HG02973 (cell line): ENCODE data around the gene GJA3.

Source experiments
- ATAC-seq: cut with Tn5 transposase; IDR thresholded peaks from one replicate; pipeline ENCODE4 v1.9.1; 2021; ENCODE audit warnings: moderate library complexity; ENCODE audit not compliant: unreplicated experiment

GJA3 gene

DNA sequence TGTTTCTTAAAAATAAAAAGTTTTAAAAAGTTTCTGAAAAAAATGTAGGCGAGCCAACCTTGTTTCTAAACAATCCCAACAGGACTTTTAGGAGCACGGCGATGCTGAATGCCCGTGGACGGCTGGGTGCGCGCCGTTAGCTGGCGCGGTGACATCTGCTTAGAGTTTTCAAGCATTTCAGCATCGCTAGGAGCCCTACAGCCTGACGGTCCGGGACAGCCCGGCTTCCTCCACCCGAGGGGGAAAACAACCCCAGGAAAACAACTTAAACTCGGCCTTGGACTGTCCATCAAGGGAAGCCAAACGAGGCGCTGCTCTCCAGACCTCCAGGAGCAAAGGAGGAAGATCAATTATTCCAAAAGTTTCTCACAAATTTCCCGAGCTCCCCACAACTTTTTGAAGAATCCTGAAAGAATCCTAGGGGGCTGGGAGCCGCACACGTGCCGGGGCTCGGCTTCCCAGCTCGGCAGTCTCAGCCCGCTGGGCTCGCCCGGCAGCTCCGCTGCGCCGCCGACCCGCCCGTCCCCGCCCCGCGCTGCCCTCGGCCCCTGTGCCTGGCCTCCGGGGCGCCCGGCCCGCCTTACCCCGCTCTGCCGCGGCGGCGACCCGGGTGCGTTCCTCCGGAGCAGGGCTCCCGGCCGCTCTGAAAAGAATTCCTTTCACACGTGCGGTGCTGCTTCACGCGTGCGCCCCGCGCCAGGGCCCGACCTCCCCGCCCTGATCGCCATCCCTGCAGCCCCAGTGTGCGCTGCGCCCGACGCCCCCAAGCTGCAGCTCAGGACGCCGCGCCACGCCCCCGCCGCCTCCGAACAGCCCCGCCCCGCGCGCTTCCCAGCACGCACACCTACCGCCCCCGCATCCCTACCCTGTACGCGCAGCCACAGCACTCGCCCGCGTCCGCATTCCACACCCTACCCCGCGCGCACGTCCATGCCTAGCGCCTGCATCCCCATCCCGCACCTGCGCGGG is at the start of gene GJA3:
Gene GJA3, minus strand, starts transcription at position 747 of the 969 bp plus-strand sequence. CDS start 17,764 bp downstream, outside the sequence.
- ATAC-seq: peak; percentile 61

DNA sequence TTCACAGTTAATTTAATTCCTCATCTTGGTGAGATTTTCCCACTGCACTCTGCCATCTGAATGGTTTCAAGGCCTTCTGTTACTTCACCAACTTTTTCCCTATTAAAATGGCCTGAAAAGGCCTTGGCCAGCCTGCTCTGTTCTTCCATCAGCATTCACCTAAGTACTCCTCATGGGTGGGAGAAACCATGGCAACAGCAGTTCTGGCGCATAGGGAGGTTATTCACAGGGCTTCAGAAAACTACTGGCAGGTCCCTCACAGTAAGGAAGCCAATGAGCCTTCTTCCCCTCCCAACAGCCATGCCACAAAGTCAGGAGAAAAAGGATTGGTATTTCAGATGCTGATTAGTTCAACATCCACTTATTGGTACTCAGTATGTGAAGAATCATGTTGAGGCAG is 49.1 kb upstream of the GJA3 start:
- no peak for ATAC-seq

DNA sequence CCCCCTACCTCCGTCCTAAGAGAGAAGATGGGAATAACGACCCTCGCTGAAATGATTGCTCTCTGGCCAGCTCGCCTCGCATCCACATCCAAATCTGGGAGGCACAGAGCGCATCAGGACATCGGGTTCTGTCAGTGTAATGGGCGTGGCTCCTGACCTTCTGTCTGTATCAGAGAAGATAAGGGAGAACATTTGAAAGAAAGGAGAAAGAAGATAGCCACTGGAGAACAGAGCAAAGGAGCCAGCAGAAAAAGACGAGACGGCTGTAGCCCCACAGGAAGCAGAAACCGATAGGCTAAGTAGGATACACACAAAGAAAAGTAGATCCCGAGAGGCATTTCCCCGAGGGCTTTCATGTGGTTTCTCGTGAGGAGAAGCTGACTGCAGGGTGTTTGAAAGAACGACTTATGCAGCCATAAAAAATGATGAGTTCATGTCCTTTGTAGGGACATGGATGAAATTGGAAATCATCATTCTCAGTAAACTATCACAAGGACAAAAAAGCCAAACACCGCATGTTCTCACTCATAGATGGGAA is 45.9 kb upstream of the GJA3 start:
- no peak for ATAC-seq

DNA sequence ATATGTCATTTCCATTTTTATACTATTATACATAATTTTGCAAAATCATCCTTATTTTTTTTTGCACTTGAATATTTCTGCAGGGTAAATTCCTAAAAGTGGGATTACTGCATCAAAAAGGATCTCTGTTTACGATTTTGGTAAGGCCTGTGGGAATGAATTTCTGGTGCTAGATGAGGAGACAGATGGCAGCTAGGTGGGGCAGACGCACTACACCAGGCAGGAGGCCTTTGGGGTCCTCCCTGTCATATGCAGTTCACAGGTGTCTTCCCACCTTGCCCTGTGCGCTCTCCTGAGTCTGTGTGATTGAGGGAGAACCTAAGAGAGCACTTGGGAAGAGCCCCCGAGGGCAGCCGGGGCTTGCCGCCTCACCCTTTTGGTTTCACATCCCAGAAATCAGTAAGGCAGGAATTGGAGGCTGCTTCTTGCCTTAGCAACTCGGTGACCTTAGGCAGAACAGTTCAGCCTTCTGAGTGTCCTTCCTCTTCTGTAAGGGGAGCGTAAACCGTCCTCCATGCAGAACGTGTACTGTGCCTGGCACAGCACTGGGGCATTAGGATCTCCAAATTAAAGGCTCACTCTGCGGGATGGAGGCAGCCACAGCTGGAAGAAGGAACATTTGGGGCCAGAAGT is 45.3 kb upstream of the GJA3 start:
- no peak for ATAC-seq

DNA sequence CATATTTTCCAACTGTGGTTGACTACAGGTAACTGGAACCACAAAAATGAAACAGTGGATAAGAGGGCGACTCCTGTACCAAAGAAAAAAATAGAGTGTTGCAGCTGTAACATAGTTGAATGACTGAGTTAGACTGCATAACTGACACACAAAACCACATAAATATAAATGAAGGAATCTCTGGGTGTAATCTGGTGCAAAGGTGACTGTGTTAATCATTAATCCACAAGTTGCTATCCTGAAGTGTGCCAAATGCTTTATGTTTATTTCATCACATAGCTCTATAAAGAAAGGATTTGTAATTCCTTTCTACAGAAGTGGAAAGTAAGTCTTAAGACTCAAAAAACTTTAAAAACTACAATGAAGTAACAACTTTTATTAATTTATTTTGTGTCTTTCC is 37.9 kb upstream of the GJA3 start:
- no peak for ATAC-seq

DNA sequence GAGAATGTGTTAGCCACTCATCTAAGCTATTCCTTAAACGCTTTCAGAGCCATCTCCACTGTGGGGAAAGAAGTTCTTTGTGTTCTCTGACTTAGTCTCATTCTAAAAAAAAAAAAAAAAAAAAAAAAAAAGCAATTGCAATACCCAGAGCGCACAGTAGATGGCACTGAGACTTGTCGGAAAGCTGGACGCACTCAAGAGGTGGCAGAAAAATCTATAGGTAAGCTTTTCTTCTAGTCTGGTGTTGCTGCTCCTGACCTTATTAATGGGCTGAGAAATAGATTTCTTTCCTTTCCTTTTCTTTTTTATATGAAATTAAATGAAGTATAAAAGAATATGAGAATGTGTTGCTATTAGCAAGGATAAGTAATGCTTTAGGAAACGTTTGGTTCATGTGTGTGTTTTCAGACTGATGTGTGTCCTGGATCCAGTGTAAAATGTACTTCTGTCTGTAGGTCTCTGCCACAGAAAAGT is 36.5 kb upstream of the GJA3 start:
- no peak for ATAC-seq

DNA sequence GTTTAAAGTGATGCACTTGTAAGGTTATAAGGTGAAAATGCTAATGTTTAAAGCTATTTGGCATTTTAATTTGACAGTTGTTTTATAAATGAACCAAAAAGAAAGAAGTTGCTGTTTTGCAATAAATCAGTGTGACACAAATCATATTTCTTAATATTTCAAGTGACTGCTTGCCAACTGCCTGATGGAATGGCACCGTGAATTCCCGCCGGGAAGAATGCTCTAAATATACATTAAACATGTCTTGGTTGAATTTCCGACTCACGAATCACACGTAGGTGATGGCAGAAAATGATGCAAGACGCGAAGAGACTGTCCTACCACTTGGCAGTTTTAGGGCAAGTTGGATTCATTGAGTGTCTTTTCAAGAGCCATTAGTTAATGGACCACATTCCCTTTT is 34.9 kb upstream of the GJA3 start:
- ATAC-seq: no peak

DNA sequence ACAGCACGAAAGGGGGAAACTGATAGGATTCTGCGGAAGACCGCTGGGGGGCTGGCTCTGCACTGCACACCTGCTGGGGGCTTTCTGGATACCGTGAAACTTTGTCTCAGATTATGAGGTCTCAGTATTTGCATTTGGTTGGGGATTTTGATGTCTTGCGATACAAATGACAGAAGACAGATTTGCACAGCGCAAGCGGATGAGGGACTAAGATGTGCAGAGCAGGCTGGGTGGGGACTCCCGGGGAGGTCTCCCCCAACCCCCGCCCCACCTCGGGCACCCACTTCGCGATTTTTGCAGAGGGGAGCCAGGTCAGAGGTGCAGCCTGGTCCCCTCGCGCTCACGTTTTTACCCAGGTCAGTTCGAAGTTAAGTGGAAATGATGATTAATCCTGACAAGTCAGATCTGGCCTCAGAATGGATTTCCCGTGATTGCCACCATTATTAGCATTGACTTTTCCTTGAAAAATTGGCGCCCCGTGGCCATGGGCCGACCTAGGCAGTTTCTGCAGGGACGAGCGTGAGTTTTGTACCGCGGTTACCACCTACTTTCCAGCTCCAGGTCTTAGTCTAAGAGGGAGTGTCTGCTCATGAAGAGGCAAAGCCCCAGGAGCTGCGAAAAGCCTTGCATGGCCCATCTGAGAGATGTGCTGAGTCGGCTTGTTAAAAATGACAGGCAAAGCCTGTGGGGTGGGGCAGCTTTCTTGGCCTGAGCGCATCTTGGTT is 33.2 kb upstream of the GJA3 start:
- peak; percentile 40 for ATAC-seq

DNA sequence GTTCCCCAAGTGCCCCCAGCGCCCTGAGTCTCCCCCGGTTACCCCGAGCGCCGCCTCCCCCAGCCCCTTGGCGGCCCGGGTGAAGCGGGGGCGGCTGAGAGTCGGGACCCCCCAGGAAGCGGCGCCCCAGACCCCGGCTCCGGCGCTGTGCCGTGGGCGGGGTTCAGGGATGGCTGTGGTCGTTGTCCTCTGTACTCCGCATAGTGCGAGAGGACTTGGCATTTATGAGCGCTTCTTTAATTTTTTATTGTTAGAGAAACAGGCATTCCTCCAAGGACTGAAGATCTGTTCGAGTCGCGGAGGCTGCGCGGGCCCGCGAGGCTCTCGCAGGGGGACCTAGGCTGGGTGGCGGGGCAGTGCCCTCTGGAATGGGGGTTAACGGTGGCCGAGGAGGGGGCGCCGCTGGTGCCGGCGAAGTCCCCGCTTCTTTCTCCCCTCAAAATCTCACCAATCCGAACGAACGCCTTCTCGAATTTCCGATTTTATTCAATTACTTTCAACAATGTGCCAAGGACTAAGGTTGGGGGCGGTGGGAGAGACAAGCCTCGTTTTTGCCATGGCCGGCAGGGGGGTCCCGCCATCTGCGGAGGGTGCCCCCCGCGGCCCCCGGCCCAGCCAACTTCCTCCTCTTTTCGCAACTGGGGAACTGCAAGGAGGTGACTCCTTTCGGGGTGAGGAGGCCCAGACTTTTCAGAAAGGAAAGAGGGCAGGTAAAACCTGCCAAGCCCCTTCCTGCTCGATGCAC is 32.5 kb upstream of the GJA3 start:
- no peak for ATAC-seq

DNA sequence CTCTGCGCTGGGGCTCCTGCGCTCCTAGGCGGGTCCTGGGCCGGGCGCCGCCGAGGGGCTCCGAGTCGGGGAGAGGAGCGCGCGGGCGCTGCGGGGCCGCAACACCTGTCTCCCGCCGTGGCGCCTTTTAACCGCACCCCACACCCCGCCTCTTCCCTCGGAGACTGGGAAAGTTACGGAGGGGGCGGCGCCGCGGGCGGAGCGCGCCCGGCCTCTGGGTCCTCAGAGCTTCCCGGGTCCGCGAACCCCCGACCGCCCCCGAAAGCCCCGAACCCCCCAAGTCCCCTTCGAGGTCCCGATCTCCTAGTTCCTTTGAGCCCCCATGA is 31.9 kb upstream of the GJA3 start, which contains the start of gene GJB2:
Gene GJB2, minus strand, starts transcription at position 103 of the 326 bp plus-strand sequence. CDS start 3,357 bp downstream, outside the sequence.
- no peak for ATAC-seq

DNA sequence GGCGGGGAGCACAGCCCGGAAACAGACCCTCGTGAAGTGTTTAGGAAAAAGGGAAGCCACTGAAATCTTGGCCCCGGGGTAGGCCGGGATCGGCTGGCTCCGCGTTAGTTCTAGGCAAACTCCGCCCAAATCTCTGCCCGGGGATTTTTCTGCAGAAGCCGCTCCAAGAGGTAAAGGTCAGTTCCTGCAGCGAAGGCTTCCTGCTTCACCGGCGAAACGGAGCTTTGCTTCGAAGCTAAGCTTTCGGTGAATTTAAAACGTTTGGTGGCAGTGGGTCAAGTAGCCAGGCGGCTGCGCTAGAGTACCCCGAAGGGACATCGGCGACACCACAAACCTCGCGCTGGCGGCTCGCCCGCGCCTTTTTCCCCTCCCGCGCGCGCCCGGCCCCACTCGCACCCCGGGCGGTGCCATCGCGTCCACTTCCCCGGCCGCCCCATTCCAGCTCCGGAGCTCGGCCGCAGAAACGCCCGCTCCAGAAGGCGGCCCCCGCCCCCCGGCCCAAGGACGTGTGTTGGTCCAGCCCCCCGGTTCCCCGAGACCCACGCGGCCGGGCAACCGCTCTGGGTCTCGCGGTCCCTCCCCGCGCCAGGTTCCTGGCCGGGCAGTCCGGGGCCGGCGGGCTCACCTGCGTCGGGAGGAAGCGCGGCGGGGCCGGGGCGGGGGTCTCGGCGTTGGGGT is 31.4 kb upstream of the GJA3 start:
- ATAC-seq: no peak

DNA sequence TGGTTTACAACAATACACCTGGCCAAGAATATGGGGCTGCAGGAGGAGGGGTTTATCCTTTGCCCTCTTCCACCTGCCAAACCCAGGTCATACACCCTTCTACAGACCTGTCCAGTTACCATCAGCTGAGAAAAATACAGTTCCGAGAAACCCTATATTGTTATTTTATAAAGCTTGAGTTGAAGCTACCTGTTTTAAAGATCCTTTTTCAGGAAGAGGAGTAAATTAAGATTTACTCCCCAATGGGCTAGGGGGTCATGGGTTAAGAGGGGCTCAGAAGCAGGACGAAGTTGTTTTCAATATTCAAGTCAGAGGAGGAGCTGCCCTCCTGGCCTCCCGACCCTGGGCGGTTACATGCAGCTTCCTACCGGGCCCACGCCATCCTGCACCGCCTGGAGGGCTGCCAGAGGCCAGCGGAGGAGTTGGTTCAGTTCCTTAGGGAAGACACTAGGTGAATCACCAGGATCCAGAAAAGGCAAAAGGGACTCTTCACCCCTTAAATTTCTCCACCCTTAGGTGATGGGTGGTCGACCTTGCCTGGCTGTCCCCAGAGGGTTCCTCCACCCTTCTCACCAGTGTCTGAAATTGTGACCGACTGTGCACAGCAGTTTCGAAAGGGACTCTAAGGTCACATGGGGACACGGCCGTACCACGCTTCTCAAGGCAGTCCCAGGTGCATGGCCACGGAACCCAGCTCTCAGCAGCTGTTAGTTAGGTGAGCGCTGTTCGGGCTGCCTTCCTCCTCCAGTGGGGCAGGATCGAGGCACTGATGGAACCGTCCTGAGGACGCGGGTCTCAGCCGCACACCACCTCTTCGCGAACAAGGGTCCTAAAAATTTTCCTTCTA is 30.7 kb upstream of the GJA3 start:
- ATAC-seq: no peak

DNA sequence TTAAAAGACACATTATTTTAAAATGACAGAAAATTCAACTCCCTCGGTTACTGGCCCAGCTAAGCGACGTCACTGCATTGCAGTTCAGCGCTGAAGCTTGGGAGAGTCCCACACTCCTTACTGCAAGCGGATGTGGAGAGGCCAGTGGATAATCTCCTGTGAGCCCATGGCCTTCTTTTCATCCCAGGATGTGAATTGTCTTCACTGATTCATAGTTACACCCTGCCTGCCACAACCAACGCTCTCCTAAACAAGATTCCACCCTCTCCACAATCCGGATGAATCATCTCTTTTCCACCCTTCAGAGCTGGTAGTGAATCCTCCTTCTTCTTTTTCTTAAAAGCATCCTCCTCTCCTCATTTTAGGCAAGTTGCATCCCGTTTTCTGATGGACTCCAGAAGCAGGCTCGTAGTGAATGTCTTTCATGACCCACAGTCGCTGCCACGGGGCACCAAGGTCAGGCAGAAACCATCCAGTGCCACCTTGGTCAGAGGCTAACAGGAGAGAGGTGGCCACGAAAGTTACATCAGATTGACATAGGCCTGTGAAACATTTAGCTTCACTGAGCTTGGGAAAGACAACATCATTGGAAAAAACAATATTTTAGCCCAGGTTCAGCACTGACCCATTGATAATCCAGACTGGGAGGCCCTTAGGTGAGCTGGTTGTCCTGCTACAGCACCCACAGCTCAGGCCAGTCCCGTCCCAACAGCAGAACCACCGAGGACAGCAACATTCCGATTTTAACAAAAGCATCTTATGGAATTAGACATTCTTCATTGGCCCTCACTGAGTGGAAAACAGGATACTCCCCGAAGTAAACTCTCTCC is 29.8 kb upstream of the GJA3 start:
- no peak for ATAC-seq

DNA sequence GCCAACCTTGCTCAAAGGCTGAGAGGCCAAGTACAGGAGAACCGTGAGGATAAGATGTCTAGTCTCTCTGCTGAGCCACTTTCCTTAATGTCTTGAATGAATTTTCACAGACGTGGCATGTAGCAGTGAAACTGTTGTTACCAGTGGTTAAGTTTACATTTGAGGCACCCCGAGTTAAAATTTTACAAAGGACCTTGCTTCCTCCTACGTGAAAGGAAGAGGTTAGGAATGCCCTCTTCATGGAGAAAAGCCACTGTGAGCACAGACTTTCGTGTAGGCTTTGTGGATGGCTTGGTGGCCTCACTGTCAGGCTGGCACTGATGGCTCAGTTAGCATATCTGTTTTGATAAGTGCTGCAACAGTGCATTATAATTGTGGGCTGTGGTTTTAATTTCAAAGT is 29.2 kb upstream of the GJA3 start:
- ATAC-seq: no peak

DNA sequence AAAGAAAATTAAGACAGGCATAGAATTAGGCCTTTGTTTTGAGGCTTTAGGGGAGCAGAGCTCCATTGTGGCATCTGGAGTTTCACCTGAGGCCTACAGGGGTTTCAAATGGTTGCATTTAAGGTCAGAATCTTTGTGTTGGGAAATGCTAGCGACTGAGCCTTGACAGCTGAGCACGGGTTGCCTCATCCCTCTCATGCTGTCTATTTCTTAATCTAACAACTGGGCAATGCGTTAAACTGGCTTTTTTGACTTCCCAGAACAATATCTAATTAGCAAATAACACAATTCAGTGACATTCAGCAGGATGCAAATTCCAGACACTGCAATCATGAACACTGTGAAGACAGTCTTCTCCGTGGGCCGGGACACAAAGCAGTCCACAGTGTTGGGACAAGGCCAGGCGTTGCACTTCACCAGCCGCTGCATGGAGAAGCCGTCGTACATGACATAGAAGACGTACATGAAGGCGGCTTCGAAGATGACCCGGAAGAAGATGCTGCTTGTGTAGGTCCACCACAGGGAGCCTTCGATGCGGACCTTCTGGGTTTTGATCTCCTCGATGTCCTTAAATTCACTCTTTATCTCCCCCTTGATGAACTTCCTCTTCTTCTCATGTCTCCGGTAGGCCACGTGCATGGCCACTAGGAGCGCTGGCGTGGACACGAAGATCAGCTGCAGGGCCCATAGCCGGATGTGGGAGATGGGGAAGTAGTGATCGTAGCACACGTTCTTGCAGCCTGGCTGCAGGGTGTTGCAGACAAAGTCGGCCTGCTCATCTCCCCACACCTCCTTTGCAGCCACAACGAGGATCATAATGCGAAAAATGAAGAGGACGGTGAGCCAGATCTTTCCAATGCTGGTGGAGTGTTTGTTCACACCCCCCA is 28.1 kb upstream of the GJA3 start:
- ATAC-seq: no peak

DNA sequence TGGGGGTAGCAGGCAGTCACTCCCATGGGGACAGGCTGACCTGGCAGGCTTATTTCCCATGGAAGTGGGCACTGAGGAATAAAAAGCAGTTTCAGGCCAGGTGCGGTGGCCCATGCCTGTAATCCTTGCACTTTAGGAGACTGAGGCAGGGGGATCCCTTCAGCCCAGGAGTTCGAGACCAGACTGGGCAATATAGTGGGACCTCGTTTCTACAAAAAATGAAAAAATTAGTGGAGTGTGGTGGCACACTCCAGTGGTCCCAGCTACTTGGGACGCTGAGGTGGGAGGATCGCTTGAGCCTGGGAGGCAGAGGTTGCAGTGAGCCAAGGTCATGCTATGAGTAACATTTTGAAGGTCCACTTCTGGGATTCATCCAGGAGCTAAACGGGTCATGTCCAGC is 25.9 kb upstream of the GJA3 start:
- ATAC-seq: no peak

DNA sequence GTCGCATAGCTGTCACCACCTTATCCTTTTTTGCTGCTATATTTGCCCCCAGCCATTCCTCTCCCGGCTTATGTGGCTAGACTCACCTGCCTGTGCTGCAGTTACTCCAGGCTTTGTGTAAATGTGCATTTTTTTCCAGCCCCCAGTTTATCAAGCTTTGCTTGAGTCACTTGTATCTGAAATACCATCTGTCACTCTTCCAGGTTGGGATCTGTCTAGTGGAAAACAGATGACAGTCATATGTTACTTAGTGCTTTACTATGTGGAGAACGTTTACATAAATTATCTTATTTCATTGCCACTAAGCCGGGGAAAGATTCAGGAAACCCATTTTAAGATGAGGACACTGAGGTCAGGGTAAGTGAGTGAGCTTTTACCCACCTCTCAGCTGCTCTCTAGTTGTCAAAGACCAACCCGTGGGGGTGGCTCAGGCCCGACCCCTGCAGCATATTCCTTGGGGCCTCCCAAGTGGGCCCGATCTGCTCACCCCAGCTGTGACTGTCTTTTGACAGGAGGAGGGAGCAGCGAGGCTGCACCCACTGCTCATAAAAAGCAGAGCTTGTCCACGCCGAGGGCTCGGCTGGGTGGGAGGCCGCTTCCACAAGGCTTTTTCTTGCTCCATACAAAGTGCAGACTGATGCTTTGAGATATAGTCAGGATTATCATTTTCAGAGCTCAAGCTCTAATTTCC is 24.7 kb upstream of the GJA3 start:
- ATAC-seq: no peak
